SK-N-SH (cell line): ENCODE results near the gene ZNF467. TPM values are rescaled to one million over a fixed set of nuclear protein-coding genes. Genes with fewer than 3 reads are reported as not detected.

Experiments
- CTCF ChIA-PET: fragments of 300-600, 350-600 bp; formaldehyde crosslinking; extraction: SDS; loops from one replicate; lab custom pipeline; 2021; lab: Yijun Ruan, JAX
- POLR2A ChIA-PET: fragments of 350-600 bp; sonication (Branson Sonifier 250); formaldehyde crosslinking; extraction: SDS; loops from one replicate; lab custom pipeline; 2020; ENCODE audit warnings: antibody characterized with exemption, inconsistent platforms; lab: Yijun Ruan, JAX
- DNase-seq: peaks from one replicate; pipeline ENCODE4 v3.0.0; 2012
- H2AFZ ChIP-seq: fragments of 200-600 bp; sonication (generic); 2 replicates; pipeline ENCODE4 v1.8.1; 2016; ENCODE audit warnings: antibody characterized with exemption, mild to moderate bottlenecking, low read depth
- H3F3A ChIP-seq: fragments of 200-600 bp; sonication (generic); replicated peaks from 2 replicates; pipeline ENCODE3; 2016; ENCODE audit warnings: antibody characterized with exemption, mild to moderate bottlenecking; ENCODE audit not compliant: insufficient read depth
- H3K27ac ChIP-seq, 2 experiments: fragments of 200-500 bp in 1 of 2; fragments of 200-600 bp in 1 of 2; sonication (Bioruptor generic) in 1 of 2; sonication (generic), shearing (Covaris generic) in 1 of 2; 2 replicates each; pipeline versions ENCODE4 v1.5.1 to v1.6.1; 2014 to 2016; ENCODE audit warnings: low read depth in 2 of 2, inconsistent platforms in 1 of 2, low read length in 1 of 2, mild to moderate bottlenecking in 1 of 2, mixed read lengths in 1 of 2
- H3K27me3 ChIP-seq: fragments of 200-600 bp; sonication (generic), shearing (Covaris generic); 2 replicates; pipeline ENCODE4 v1.6.1; 2016; ENCODE audit warnings: mixed run types; ENCODE audit not compliant: insufficient read depth
- H3K36me3 ChIP-seq, 2 experiments: fragments of 200-500 bp in 1 of 2; fragments of 200-600 bp in 1 of 2; sonication (Bioruptor generic) in 1 of 2; sonication (generic) in 1 of 2; replicated peaks in 1 of 2; 2 replicates each; pipeline versions ENCODE3 to v1.5.1; 2014 to 2016; ENCODE audit warnings: low read length in 1 of 2, mild to moderate bottlenecking in 1 of 2; ENCODE audit not compliant: insufficient read depth in 2 of 2, control insufficient read depth in 1 of 2
- H3K4me1 ChIP-seq, 2 experiments: fragments of 200-500 bp in 1 of 2; fragments of 200-600 bp in 1 of 2; sonication (Bioruptor generic) in 1 of 2; sonication (generic), shearing (Covaris generic) in 1 of 2; 2 replicates each; pipeline versions ENCODE4 v1.5.1 to v1.6.1; 2014 to 2016; ENCODE audit warnings: low read depth in 1 of 2, low read length in 1 of 2, mixed run types in 1 of 2; ENCODE audit not compliant: insufficient read depth in 2 of 2, control insufficient read depth in 1 of 2
- H3K4me2 ChIP-seq: fragments of 200-600 bp; sonication (generic), shearing (Covaris generic); 2 replicates; pipeline ENCODE4 v1.6.1; 2017; ENCODE audit warnings: mixed run types
- H3K4me3 ChIP-seq, 2 experiments: fragments of 200-500 bp in 1 of 2; fragments of 200-600 bp in 1 of 2; sonication (Bioruptor generic) in 1 of 2; sonication (generic), shearing (Covaris generic) in 1 of 2; 2 replicates each; pipeline versions ENCODE4 v1.5.1 to v1.8.1; 2014 to 2016; ENCODE audit warnings: low read depth in 2 of 2, inconsistent platforms in 1 of 2, low read length in 1 of 2, mild to moderate bottlenecking in 1 of 2, mixed read lengths in 1 of 2, moderate library complexity in 1 of 2
- H3K79me2 ChIP-seq: fragments of 200-600 bp; sonication (generic); 2 replicates; pipeline ENCODE4 v1.8.1; 2017; ENCODE audit warnings: mild to moderate bottlenecking; ENCODE audit not compliant: insufficient read depth
- H3K9ac ChIP-seq: fragments of 200-600 bp; sonication (generic); 2 replicates; pipeline ENCODE4 v1.6.1; 2017; ENCODE audit warnings: mixed run types
- H3K9me2 ChIP-seq: fragments of 200-600 bp; sonication (generic); 2 replicates; pipeline ENCODE4 v1.6.1; 2017; ENCODE audit warnings: mixed run types
- H3K9me3 ChIP-seq: fragments of 200-600 bp; sonication (generic); 2 replicates; pipeline ENCODE4 v1.6.1; 2017; ENCODE audit warnings: mixed run types, mild to moderate bottlenecking, moderate library complexity
- H4K20me1 ChIP-seq: fragments of 200-600 bp; sonication (generic); 2 replicates; pipeline ENCODE4 v1.6.1; 2017; ENCODE audit warnings: mild to moderate bottlenecking, mixed run types; ENCODE audit not compliant: insufficient read depth
- CHD2 ChIP-seq: fragments of 150-350 bp; IDR thresholded peaks from 2 replicates; pipeline ENCODE4 v1.6.1; 2018; ENCODE audit warnings: low read length; ENCODE audit not compliant: partially characterized antibody
- EP300 ChIP-seq, 2 experiments: IDR thresholded peaks; 2 replicates each; pipeline versions ENCODE4 v1.4.0 to v1.6.1; 2012; ENCODE audit warnings: borderline replicate concordance in 1 of 2, low read depth in 1 of 2, low read length in 1 of 2
- EZH2phosphoT487 ChIP-seq: fragments of 200-600 bp; sonication (generic); IDR thresholded peaks from 2 replicates; pipeline ENCODE4 v1.6.1; 2017; ENCODE audit warnings: low read depth, mixed run types, mild to moderate bottlenecking, antibody characterized with exemption, moderate library complexity, borderline replicate concordance
- FOSL2 ChIP-seq: IDR thresholded peaks from 2 replicates; pipeline ENCODE4 v1.4.0; 2012; ENCODE audit warnings: low read depth, mild to moderate bottlenecking, moderate library complexity, borderline replicate concordance
- FOXJ3 ChIP-seq: sonication (generic); formaldehyde crosslinking; IDR thresholded peaks from 2 replicates; pipeline ENCODE4 v1.5.1; 2020; ENCODE audit warnings: mild to moderate bottlenecking, missing genetic modification reagents
- GATA2 ChIP-seq: sonication (generic); formaldehyde crosslinking; IDR thresholded peaks from 2 replicates; pipeline ENCODE4 v1.5.0; 2020; ENCODE audit warnings: mild to moderate bottlenecking, missing genetic modification reagents
- MXI1 ChIP-seq: IDR thresholded peaks from 2 replicates; pipeline ENCODE4 v1.6.1; 2012; ENCODE audit warnings: mild to moderate bottlenecking, low read depth, low read length, improper control_type of control experiment
- RAD21 ChIP-seq: IDR thresholded peaks from 2 replicates; pipeline ENCODE4 v1.6.1; 2012; ENCODE audit warnings: mild to moderate bottlenecking, low read length
- RCOR1 ChIP-seq: fragments of 150-350 bp; IDR thresholded peaks from 2 replicates; pipeline ENCODE4 v1.6.1; 2017; ENCODE audit warnings: antibody characterized with exemption, low read length
- SMC3 ChIP-seq: IDR thresholded peaks from 2 replicates; pipeline ENCODE4 v1.6.1; 2012; ENCODE audit warnings: low read depth, low read length, improper control_type of control experiment
- YY1 ChIP-seq: IDR thresholded peaks from 2 replicates; pipeline ENCODE4 v1.4.0; 2012; ENCODE audit warnings: low read depth, mild to moderate bottlenecking
- WGBS: methylation state at CpG from one replicate; pipeline ENCODE4 v1.1.6; 2017; ENCODE audit warnings: low lambda C conversion rate; 5-methylcytosine and 5-hydroxymethylcytosine counted together
- polyA plus RNA-seq, 3 experiments: library from polyadenylated mRNA; depleted of rRNA; stranded (reverse); fragments of >200 nt; gene quantifications; 2 replicates each; pipeline ENCODE4 v1.2.3, GENCODE V29; 2012
- TF ChIP-seq, protein P1 (sequence below): IDR thresholded peaks from 2 replicates; pipeline ENCODE4; 2012
- TF ChIP-seq, protein P2 (sequence below): fragments of 200-600 bp; sonication (generic); IDR thresholded peaks from 2 replicates; pipeline ENCODE4 v1.6.1; 2017; ENCODE audit warnings: antibody characterized with exemption, mild to moderate bottlenecking, moderate library complexity
- TF ChIP-seq, protein P3 (sequence below): fragments of 150-350 bp; IDR thresholded peaks from 2 replicates; pipeline ENCODE4 v1.6.1; 2016; ENCODE audit warnings: mild to moderate bottlenecking, low read depth, low read length

The ZNF467 gene
- polyA plus RNA-seq, 1 of the 3 experiments (the other 2 are of a cell fraction) = 4.1 TPM

DNA sequence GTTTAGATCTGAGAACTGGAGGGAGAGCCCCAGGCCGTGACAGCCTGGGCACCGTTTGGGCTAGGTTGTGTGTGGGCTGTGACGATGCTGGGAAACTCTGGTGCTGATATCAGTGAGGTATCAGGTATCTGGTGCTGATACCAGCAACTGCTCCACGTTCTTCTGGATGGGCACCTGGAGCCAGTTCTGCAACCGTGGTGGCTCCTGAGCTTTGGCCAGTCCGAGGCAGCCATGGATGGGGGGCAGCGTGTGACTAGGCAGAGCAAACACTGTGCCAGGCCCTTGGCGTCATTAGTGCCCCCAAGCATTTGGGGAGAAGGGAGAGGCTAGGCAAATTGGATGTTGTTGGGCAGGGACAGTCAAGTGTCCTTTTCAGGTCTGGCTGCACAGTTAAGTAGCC lies 57.9 kb downstream of the ZNF467 start:
- H2AFZ ChIP-seq = peak overlapping the region; percentile 89
- peaks cover 0 to 3% of the 10 kb centered on the region in 2 experiments for H3K36me3 ChIP-seq
- H3K4me1 ChIP-seq = peaks cover 5 to 40% of the 10 kb centered on the region in 2 experiments; a peak in 1 of 4 replicates
- peaks cover 27% of the 10 kb centered on the region; the same call in 1 of the 2 replicates for H3K79me2 ChIP-seq
- H3K27me3 ChIP-seq = no peaks in the 10 kb centered on the region
- no peaks in the 10 kb centered on the region for H4K20me1 ChIP-seq
- CTCF ChIA-PET = interaction anchor here (1.0 to 2.6 kb wide), 8 partner anchors 10 to 405 kb away, joined by 4 to 15 read pairs (median 5); partner anchors contain the start of gene ZNF777
- H3K9me3 ChIP-seq = peaks cover 14% of the 10 kb centered on the region; the same call in 1 of the 2 replicates
- peak overlapping the region; percentile 70; the same call in 1 of the 2 replicates for H3K9ac ChIP-seq
- H3K9me2 ChIP-seq = no peaks in the 10 kb centered on the region
- peak overlapping the region; percentile 60 to 67 for H3K4me3 ChIP-seq
- 32% methylated on average over 7 of the region's 8 CpGs for whole genome bisulfite sequencing
- TF ChIP-seq MXI1 = no peak
- TF ChIP-seq, protein P1, sequence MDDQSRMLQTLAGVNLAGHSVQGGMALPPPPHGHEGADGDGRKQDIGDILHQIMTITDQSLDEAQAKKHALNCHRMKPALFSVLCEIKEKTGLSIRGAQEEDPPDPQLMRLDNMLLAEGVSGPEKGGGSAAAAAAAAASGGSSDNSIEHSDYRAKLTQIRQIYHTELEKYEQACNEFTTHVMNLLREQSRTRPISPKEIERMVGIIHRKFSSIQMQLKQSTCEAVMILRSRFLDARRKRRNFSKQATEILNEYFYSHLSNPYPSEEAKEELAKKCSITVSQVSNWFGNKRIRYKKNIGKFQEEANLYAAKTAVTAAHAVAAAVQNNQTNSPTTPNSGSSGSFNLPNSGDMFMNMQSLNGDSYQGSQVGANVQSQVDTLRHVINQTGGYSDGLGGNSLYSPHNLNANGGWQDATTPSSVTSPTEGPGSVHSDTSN = no peak
- no peak for TF ChIP-seq FOXJ3 (CRISPR knock-in tag)
- TF ChIP-seq CHD2 = no peak
- TF ChIP-seq FOSL2 = no peak
- TF ChIP-seq, protein P2, sequence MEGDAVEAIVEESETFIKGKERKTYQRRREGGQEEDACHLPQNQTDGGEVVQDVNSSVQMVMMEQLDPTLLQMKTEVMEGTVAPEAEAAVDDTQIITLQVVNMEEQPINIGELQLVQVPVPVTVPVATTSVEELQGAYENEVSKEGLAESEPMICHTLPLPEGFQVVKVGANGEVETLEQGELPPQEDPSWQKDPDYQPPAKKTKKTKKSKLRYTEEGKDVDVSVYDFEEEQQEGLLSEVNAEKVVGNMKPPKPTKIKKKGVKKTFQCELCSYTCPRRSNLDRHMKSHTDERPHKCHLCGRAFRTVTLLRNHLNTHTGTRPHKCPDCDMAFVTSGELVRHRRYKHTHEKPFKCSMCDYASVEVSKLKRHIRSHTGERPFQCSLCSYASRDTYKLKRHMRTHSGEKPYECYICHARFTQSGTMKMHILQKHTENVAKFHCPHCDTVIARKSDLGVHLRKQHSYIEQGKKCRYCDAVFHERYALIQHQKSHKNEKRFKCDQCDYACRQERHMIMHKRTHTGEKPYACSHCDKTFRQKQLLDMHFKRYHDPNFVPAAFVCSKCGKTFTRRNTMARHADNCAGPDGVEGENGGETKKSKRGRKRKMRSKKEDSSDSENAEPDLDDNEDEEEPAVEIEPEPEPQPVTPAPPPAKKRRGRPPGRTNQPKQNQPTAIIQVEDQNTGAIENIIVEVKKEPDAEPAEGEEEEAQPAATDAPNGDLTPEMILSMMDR = no peak
- TF ChIP-seq, protein P3, sequence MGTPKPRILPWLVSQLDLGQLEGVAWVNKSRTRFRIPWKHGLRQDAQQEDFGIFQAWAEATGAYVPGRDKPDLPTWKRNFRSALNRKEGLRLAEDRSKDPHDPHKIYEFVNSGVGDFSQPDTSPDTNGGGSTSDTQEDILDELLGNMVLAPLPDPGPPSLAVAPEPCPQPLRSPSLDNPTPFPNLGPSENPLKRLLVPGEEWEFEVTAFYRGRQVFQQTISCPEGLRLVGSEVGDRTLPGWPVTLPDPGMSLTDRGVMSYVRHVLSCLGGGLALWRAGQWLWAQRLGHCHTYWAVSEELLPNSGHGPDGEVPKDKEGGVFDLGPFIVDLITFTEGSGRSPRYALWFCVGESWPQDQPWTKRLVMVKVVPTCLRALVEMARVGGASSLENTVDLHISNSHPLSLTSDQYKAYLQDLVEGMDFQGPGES = no peak
- TF ChIP-seq YY1 = no peak
- no peak for TF ChIP-seq GATA2 (CRISPR knock-in tag)
- TF ChIP-seq EZH2phosphoT487 = no peak
- no peak for TF ChIP-seq SMC3
- no peak for TF ChIP-seq EP300 (IDR thresholded peaks at IDR 0.05; ENCODE audit: borderline replicate concordance in 1 of 2, low read depth in 1 of 2, low read length in 1 of 2)
- no peak for TF ChIP-seq RCOR1
- no peak for TF ChIP-seq RAD21
- no peak for DNase-seq
- H3K27ac ChIP-seq = peak overlapping the region in 1 of 2 experiments; percentile 50; a peak in 1 of 4 replicates
- peak overlapping the region; percentile 83 for H3K4me2 ChIP-seq
- POLR2A ChIA-PET = interaction anchor here (0.8 to 1.4 kb wide), 2 partner anchors 8 to 27 kb away, joined by 3 to 4 read pairs; no protein-coding TSS in a partner anchor
- peaks cover 5% of the 10 kb centered on the region for H3F3A ChIP-seq
